Astrocyte of the cerebellum (primary cell): Measurements from ENCODE around the gene CFAP57.

ENCODE experiments used
- DNase-seq: peaks from one replicate; pipeline ENCODE4 v3.0.0-alpha.2; 2011; ENCODE audit warnings: low read depth
- H3K4me3 ChIP-seq: 2 replicates; pipeline ENCODE4 v1.5.1; 2011; ENCODE audit warnings: mild to moderate bottlenecking, low read depth, low read length, moderate library complexity
- in situ Hi-C: cut with HindIII; loops from 2 replicates; pipeline ENCODE4 v1.10.0; 2017; ENCODE audit warnings: low sequenced_read_pairs
- TF ChIP-seq, protein P1 (sequence below): IDR thresholded peaks from 2 replicates; pipeline ENCODE4 v1.5.1; 2012; ENCODE audit warnings: low read length, low read depth, moderate library complexity, mild to moderate bottlenecking; ENCODE audit errors: missing control alignments

The CFAP57 gene

GRCh38 chr1:43284546-43285110 lies 112.5 kb downstream of the CFAP57 start:
- in situ Hi-C loops = no loop called here
- DNase-seq = no peak
- H3K4me3 ChIP-seq = no peak overlapping the region
- TF ChIP-seq, protein P1, sequence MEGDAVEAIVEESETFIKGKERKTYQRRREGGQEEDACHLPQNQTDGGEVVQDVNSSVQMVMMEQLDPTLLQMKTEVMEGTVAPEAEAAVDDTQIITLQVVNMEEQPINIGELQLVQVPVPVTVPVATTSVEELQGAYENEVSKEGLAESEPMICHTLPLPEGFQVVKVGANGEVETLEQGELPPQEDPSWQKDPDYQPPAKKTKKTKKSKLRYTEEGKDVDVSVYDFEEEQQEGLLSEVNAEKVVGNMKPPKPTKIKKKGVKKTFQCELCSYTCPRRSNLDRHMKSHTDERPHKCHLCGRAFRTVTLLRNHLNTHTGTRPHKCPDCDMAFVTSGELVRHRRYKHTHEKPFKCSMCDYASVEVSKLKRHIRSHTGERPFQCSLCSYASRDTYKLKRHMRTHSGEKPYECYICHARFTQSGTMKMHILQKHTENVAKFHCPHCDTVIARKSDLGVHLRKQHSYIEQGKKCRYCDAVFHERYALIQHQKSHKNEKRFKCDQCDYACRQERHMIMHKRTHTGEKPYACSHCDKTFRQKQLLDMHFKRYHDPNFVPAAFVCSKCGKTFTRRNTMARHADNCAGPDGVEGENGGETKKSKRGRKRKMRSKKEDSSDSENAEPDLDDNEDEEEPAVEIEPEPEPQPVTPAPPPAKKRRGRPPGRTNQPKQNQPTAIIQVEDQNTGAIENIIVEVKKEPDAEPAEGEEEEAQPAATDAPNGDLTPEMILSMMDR = no peak

DNA sequence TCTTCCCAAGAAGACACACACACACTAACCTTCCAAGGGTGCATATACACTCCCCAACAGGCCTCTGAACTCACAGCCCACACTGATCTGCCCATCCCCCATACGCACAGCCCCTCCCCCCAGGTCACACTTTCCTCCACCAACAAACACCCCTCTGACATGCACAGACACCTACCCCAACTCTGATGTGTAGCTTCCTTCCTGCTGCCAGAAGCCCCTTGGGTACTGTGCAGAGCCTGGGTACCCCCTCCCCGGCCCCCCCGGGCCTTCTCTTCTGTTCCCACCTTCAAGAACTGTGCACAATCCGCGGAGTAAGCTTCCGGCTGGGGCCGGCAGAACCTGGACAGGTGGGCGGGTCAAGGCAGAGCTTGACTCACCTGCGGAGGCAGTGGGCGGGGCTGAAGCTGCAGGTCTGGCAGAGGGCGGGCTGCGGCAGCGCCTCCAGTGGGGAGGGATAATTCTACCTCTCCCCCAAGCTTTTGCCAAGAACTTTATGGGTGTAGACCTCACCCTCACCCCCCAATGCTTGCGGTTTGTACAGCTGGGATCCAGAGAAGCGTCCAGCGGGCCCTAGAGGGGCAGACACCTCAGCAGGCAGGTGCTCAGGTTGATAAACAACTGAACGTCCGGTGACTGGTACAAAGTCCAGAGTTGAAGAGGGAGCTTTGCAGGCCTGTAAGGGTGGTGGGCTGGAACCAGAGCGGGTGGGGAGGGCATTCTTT lies 113.3 kb downstream of the CFAP57 start, which contains the start of gene C1orf210:
TSS of gene C1orf210 (minus strand) at position 313 of the 722 bp plus-strand sequence. CDS start 2,311 bp downstream, outside the sequence.
- TF ChIP-seq, protein P1 = no peak
- no peak for DNase-seq
- in situ Hi-C loops = no loop called here
- no peak within 1 kb of the TSS for H3K4me3 ChIP-seq

- TF ChIP-seq, protein P1 = no peak
- in situ Hi-C loops = no loop called here
- DNase-seq = no peak
- H3K4me3 ChIP-seq = no peak overlapping the region
Measured at GRCh38 chr1:43286115-43286514, 114.0 kb downstream of the CFAP57 start.

GRCh38 chr1:43286533-43286932 lies 114.4 kb downstream of the CFAP57 start:
- DNase-seq = no peak
- H3K4me3 ChIP-seq = no peak overlapping the region
- TF ChIP-seq, protein P1 = no peak
- in situ Hi-C loops = no loop called here

GRCh38 chr1:43288058-43288784 lies 116.1 kb downstream of the CFAP57 start:
- in situ Hi-C loops = no loop called here
- DNase-seq = no peak
- TF ChIP-seq, protein P1 = no peak
- no peak overlapping the region for H3K4me3 ChIP-seq

DNA sequence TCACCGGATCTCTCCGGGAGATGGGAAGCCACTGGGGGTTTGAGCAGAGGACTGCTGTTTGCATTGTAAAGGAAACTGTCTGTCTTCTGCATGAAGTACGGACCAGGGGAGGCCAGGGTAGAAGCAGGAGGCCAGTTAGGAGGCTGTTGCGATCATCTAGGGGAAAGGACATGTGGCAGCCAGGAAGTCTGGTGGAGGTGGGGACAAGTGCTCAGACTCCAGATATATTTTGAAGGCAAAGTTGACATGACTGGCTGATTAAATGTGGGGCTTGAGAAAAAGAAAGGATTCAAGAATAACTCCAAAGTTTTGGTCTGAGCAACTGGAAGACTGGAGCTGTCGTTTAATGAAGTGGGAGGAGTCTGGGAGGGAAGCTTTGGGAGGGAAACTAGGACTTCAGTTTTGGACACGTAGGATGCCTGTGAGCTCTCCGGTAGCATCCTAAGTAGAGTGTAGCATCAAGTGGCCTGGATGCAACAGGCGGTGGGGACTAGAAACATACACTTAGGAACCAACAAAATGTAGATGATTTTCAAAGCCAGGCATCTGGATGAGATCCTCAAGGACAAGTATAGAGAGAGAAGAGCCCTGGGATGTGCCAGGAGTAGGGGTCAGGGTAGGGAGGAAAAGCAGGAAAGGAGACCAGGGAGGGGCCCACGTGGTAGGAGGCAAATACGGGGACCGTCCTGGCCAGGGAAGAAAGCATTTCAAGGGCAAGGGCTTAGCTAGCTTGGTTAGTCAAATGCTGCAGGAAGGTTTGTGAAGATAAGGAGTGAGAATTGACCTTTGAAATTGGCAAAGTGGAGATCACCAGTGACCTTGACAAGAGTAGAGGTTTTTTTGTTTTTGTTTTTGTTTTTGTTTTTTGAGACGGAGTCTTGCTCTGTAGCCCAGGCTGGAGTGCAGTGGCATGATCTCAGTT lies 116.9 kb downstream of the CFAP57 start:
- in situ Hi-C loops = no loop called here
- TF ChIP-seq, protein P1 = no peak
- no peak overlapping the region for H3K4me3 ChIP-seq
- no peak for DNase-seq
